WTC11 (cell line): ENCODE data around the gene CEP170B. TPM values are rescaled to one million over a fixed set of nuclear protein-coding genes. Genes with fewer than 3 reads are reported as not detected.
"Not testable (repeated sequence)": the region's sequence is repeated elsewhere in the genome, so short reads cannot be mapped to it uniquely, and the experiment has no call there.

Source experiments
- ATAC-seq: fragments of 200-7000 bp; cut with Tn5 transposase; 2 replicates; pipeline ENCODE4 v1.10.0; 2021; ENCODE audit warnings: mild to moderate bottlenecking, moderate library complexity
- CTCF ChIA-PET: fragments of 300-600 bp; sonication (Branson Sonifier 250); formaldehyde crosslinking; loops from one replicate; lab custom pipeline; 2021; ENCODE audit warnings: antibody characterized with exemption; lab: Charles Lee
- POLR2A ChIA-PET: fragments of 350-600 bp; sonication (Branson Sonifier 250); formaldehyde crosslinking; loops from one replicate; lab custom pipeline; 2021; ENCODE audit warnings: antibody characterized with exemption; lab: Charles Lee
- DNase-seq: peaks from one replicate; pipeline ENCODE4 v3.0.0; 2021; ENCODE audit warnings: low spot score
- H3K27ac Mint-ChIP-seq: 2 replicates; pipeline ENCODE4 v1.8.0; 2021; ENCODE audit warnings: mixed read lengths
- H3K27me3 Mint-ChIP-seq: 2 replicates; pipeline ENCODE4 v1.8.0; 2021; ENCODE audit warnings: low read depth, mild to moderate bottlenecking, moderate library complexity, mixed read lengths
- H3K36me3 Mint-ChIP-seq: 2 replicates; pipeline ENCODE4 v1.8.0; 2021; ENCODE audit warnings: mixed read lengths
- H3K4me1 Mint-ChIP-seq: 2 replicates; pipeline ENCODE4 v1.8.0; 2022; ENCODE audit warnings: mixed read lengths
- H3K4me3 Mint-ChIP-seq: 2 replicates; pipeline ENCODE4 v1.8.0; 2021; ENCODE audit warnings: mild to moderate bottlenecking, moderate library complexity, mixed read lengths
- H3K9me3 Mint-ChIP-seq: 2 replicates; pipeline ENCODE4 v1.8.0; 2021; ENCODE audit warnings: mixed read lengths
- CBFB ChIP-seq: sonication (generic); formaldehyde crosslinking; IDR thresholded peaks from 2 replicates; pipeline ENCODE4 v1.8.1; 2022; ENCODE audit warnings: mild to moderate bottlenecking, low read depth, missing genetic modification reagents
- ELF4 ChIP-seq: sonication (generic); formaldehyde crosslinking; IDR thresholded peaks from 2 replicates; pipeline ENCODE4 v1.8.1; 2022; ENCODE audit warnings: low read depth, mild to moderate bottlenecking, moderate library complexity, missing genetic modification reagents
- ETV6 ChIP-seq: sonication (generic); formaldehyde crosslinking; IDR thresholded peaks from 2 replicates; pipeline ENCODE4 v1.8.1; 2022; ENCODE audit warnings: mild to moderate bottlenecking, missing genetic modification reagents
- FOXK1 ChIP-seq: sonication (generic); formaldehyde crosslinking; IDR thresholded peaks from 2 replicates; pipeline ENCODE4 v1.8.0; 2022; ENCODE audit warnings: mild to moderate bottlenecking, moderate library complexity, missing genetic modification reagents
- FOXP4 ChIP-seq: sonication (generic); formaldehyde crosslinking; IDR thresholded peaks from 2 replicates; pipeline ENCODE4 v1.8.0; 2022; ENCODE audit warnings: mild to moderate bottlenecking, missing genetic modification reagents
- IRF2 ChIP-seq: sonication (generic); formaldehyde crosslinking; IDR thresholded peaks from 2 replicates; pipeline ENCODE4 v1.8.0; 2022; ENCODE audit warnings: low read depth, missing genetic modification reagents, borderline replicate concordance
- JAZF1 ChIP-seq: fragments of 250-450 bp; sonication (Bioruptor Pico); IDR thresholded peaks from 2 replicates; pipeline ENCODE4 v1.9.0; 2021; ENCODE audit warnings: moderate library complexity, mild to moderate bottlenecking, inconsistent platforms
- KAT7 ChIP-seq: sonication (generic); formaldehyde crosslinking; IDR thresholded peaks from 2 replicates; pipeline ENCODE4 v1.8.1; 2023; ENCODE audit warnings: missing genetic modification reagents, mild to moderate bottlenecking, borderline replicate concordance
- MYBL2 ChIP-seq: sonication (generic); formaldehyde crosslinking; IDR thresholded peaks from 2 replicates; pipeline ENCODE4 v1.8.1; 2023; ENCODE audit warnings: mild to moderate bottlenecking, moderate library complexity, missing genetic modification reagents
- NFYB ChIP-seq: sonication (generic); formaldehyde crosslinking; conservative IDR thresholded peaks from 2 replicates; pipeline ENCODE4 v1.8.0; 2022; ENCODE audit warnings: low read depth, missing genetic modification reagents
- NR1H2 ChIP-seq: sonication (generic); formaldehyde crosslinking; IDR thresholded peaks from 2 replicates; pipeline ENCODE4 v1.9.0; 2021; ENCODE audit warnings: mild to moderate bottlenecking, moderate library complexity, missing genetic modification reagents
- SMAD3 ChIP-seq: sonication (generic); formaldehyde crosslinking; IDR thresholded peaks from 2 replicates; pipeline ENCODE4 v1.8.0; 2022; ENCODE audit warnings: missing genetic modification reagents, mild to moderate bottlenecking, borderline replicate concordance
- TEAD1 ChIP-seq: sonication (generic); formaldehyde crosslinking; IDR thresholded peaks from 2 replicates; pipeline ENCODE4 v1.8.0; 2022; ENCODE audit warnings: mild to moderate bottlenecking, missing genetic modification reagents
- ZNF232 ChIP-seq: sonication (generic); formaldehyde crosslinking; IDR thresholded peaks from 2 replicates; pipeline ENCODE4 v1.8.0; 2022; ENCODE audit warnings: mild to moderate bottlenecking, missing genetic modification reagents
- total RNA-seq: library from RNA; stranded (reverse); gene quantifications from 3 replicates; pipeline ENCODE4 v1.2.3, GENCODE V29; 2021
- TF ChIP-seq, protein P1 (sequence below): fragments of 250-450 bp; sonication (Bioruptor Pico); IDR thresholded peaks from 2 replicates; pipeline ENCODE4 v1.9.0; 2021; ENCODE audit warnings: mild to moderate bottlenecking, borderline replicate concordance
- TF ChIP-seq, protein P2 (sequence below): sonication (generic); formaldehyde crosslinking; IDR thresholded peaks from 2 replicates; pipeline ENCODE4 v1.8.1; 2023; ENCODE audit warnings: mild to moderate bottlenecking, missing genetic modification reagents, borderline replicate concordance
- TF ChIP-seq, protein P3 (sequence below): sonication (generic); formaldehyde crosslinking; IDR thresholded peaks from 2 replicates; pipeline ENCODE4 v1.8.1; 2022; ENCODE audit warnings: mild to moderate bottlenecking, missing genetic modification reagents, moderate library complexity, borderline replicate concordance

Gene CEP170B
- total RNA-seq, 1 experiment from 2014 or later, result 47.0 TPM

DNA sequence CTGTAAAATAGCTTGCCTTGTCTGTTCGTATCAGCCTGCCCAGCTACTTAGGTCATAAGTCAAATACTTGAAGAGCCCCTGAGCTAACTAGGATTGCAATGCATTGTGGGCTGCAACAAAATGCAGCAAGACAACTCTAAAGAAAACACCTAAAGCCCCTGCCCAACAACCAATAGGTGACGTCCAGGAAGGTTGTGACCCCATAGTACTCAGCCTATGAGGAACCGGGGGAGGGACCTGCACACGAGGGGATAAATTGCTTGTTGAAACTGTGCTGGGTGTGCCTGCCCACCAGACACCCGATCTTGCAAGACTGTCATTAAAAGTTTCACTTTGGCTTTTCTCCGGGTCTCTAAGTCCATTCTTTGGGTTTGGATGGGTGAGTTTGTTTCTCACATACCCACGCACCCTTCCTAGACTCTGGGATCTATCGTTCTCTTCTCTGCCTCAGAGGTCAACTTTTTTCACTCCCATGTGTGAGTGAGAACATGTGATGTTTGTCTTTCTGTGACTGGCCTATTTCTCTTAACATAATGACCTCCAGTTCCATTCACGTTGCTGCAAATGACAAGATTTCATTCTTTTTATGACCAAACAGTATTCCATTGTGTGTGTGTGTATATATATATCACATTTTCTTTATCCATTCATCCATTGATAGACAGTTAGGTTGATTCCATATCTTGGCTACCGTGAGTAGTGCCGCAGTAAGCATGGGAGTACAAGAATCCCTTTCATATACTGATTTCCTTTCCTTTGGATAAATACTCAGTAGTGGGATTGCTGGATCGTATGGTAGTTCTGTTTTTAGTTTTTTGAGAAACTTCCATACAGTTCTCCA lies 54.3 kb downstream of the CEP170B start:
- DNase-seq, CTCF ChIA-PET, H3K27ac Mint-ChIP-seq, H3K27me3 Mint-ChIP-seq, H3K4me3 Mint-ChIP-seq, H3K36me3 Mint-ChIP-seq, ATAC-seq, POLR2A ChIA-PET, H3K4me1 Mint-ChIP-seq: not testable (repeated sequence)
- H3K9me3 Mint-ChIP-seq, result peaks cover 11% of the 10 kb centered on the region

GRCh38 chr14:104919993-104920315 lies 54.9 kb downstream of the CEP170B start:
- H3K27me3 Mint-ChIP-seq, result peaks cover 7% of the 10 kb centered on the region
- H3K4me1 Mint-ChIP-seq, result peaks cover 4% of the 10 kb centered on the region; the same call in 1 of the 2 replicates
- H3K4me3 Mint-ChIP-seq, result no peak overlapping the region
- CTCF ChIA-PET, result no interaction called here
- no peak for ATAC-seq
- H3K27ac Mint-ChIP-seq, result no peak overlapping the region
- TF ChIP-seq ZNF232 (no peak), CBFB (CRISPR knock-in tag) (no peak), ELF4 (CRISPR knock-in tag) (no peak), NR1H2 (CRISPR knock-in tag) (no peak), FOXK1 (CRISPR knock-in tag) (no peak), SMAD3 (CRISPR knock-in tag) (no peak), NFYB (no peak), IRF2 (CRISPR knock-in tag) (no peak), FOXP4 (CRISPR knock-in tag) (no peak), MYBL2 (no peak), ETV6 (CRISPR knock-in tag) (no peak), KAT7 (CRISPR knock-in tag) (no peak), JAZF1 (CRISPR knock-in tag) (no peak), TEAD1 (CRISPR knock-in tag) (no peak)
- TF ChIP-seq, protein P1, sequence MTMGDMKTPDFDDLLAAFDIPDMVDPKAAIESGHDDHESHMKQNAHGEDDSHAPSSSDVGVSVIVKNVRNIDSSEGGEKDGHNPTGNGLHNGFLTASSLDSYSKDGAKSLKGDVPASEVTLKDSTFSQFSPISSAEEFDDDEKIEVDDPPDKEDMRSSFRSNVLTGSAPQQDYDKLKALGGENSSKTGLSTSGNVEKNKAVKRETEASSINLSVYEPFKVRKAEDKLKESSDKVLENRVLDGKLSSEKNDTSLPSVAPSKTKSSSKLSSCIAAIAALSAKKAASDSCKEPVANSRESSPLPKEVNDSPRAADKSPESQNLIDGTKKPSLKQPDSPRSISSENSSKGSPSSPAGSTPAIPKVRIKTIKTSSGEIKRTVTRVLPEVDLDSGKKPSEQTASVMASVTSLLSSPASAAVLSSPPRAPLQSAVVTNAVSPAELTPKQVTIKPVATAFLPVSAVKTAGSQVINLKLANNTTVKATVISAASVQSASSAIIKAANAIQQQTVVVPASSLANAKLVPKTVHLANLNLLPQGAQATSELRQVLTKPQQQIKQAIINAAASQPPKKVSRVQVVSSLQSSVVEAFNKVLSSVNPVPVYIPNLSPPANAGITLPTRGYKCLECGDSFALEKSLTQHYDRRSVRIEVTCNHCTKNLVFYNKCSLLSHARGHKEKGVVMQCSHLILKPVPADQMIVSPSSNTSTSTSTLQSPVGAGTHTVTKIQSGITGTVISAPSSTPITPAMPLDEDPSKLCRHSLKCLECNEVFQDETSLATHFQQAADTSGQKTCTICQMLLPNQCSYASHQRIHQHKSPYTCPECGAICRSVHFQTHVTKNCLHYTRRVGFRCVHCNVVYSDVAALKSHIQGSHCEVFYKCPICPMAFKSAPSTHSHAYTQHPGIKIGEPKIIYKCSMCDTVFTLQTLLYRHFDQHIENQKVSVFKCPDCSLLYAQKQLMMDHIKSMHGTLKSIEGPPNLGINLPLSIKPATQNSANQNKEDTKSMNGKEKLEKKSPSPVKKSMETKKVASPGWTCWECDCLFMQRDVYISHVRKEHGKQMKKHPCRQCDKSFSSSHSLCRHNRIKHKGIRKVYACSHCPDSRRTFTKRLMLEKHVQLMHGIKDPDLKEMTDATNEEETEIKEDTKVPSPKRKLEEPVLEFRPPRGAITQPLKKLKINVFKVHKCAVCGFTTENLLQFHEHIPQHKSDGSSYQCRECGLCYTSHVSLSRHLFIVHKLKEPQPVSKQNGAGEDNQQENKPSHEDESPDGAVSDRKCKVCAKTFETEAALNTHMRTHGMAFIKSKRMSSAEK, result no peak
- TF ChIP-seq, protein P2, sequence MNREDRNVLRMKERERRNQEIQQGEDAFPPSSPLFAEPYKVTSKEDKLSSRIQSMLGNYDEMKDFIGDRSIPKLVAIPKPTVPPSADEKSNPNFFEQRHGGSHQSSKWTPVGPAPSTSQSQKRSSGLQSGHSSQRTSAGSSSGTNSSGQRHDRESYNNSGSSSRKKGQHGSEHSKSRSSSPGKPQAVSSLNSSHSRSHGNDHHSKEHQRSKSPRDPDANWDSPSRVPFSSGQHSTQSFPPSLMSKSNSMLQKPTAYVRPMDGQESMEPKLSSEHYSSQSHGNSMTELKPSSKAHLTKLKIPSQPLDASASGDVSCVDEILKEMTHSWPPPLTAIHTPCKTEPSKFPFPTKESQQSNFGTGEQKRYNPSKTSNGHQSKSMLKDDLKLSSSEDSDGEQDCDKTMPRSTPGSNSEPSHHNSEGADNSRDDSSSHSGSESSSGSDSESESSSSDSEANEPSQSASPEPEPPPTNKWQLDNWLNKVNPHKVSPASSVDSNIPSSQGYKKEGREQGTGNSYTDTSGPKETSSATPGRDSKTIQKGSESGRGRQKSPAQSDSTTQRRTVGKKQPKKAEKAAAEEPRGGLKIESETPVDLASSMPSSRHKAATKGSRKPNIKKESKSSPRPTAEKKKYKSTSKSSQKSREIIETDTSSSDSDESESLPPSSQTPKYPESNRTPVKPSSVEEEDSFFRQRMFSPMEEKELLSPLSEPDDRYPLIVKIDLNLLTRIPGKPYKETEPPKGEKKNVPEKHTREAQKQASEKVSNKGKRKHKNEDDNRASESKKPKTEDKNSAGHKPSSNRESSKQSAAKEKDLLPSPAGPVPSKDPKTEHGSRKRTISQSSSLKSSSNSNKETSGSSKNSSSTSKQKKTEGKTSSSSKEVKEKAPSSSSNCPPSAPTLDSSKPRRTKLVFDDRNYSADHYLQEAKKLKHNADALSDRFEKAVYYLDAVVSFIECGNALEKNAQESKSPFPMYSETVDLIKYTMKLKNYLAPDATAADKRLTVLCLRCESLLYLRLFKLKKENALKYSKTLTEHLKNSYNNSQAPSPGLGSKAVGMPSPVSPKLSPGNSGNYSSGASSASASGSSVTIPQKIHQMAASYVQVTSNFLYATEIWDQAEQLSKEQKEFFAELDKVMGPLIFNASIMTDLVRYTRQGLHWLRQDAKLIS, result no peak
- TF ChIP-seq, protein P3, sequence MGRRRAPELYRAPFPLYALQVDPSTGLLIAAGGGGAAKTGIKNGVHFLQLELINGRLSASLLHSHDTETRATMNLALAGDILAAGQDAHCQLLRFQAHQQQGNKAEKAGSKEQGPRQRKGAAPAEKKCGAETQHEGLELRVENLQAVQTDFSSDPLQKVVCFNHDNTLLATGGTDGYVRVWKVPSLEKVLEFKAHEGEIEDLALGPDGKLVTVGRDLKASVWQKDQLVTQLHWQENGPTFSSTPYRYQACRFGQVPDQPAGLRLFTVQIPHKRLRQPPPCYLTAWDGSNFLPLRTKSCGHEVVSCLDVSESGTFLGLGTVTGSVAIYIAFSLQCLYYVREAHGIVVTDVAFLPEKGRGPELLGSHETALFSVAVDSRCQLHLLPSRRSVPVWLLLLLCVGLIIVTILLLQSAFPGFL (CRISPR knock-in tag), result no peak
- DNase-seq, result no peak
- peaks cover 12% of the 10 kb centered on the region for H3K9me3 Mint-ChIP-seq
- POLR2A ChIA-PET, result no interaction called here
- H3K36me3 Mint-ChIP-seq, result no peaks in the 10 kb centered on the region
